SU-DHL-6 (cell line): Measurements from ENCODE around the gene ST3GAL5.

Experiments used
- H2AFZ ChIP-seq: fragments of 200-600 bp; sonication (generic); 2 replicates; pipeline ENCODE4 v1.6.1; 2014; ENCODE audit warnings: low read depth, mild to moderate bottlenecking, moderate library complexity, mixed read lengths, antibody characterized with exemption, low read length; ENCODE audit not compliant: severe bottlenecking
- H3F3A ChIP-seq: fragments of 200-600 bp; shearing (Covaris generic); 2 replicates; pipeline ENCODE4 v1.6.0; 2016; ENCODE audit warnings: antibody characterized with exemption, mild to moderate bottlenecking; ENCODE audit not compliant: insufficient read depth
- H3K27ac ChIP-seq: fragments of 200-600 bp; sonication (generic); 2 replicates; pipeline ENCODE4 v1.5.1; 2016; ENCODE audit warnings: low read depth, mild to moderate bottlenecking, low read length, moderate library complexity, mixed read lengths
- H3K27me3 ChIP-seq: fragments of 200-600 bp; sonication (generic), shearing (Covaris generic); 2 replicates; pipeline ENCODE4 v1.6.0; 2014; ENCODE audit warnings: mild to moderate bottlenecking, low read length
- H3K36me3 ChIP-seq: fragments of 200-600 bp; sonication (generic); 2 replicates; pipeline ENCODE4 v1.6.1; 2014; ENCODE audit warnings: mild to moderate bottlenecking, low read length, mixed read lengths
- H3K4me2 ChIP-seq: fragments of 300-600, 200-600 bp; shearing (Covaris generic), sonication (generic); 2 replicates; pipeline ENCODE4 v1.6.0; 2014; ENCODE audit warnings: low read length, low read depth, mild to moderate bottlenecking; ENCODE audit not compliant: poor library complexity, severe bottlenecking
- H3K4me3 ChIP-seq: fragments of 200-600 bp; sonication (generic); 2 replicates; pipeline ENCODE4 v1.5.1; 2014; ENCODE audit warnings: antibody characterized with exemption, low read length, mild to moderate bottlenecking, mixed read lengths; ENCODE audit not compliant: insufficient read depth, poor library complexity, severe bottlenecking
- H3K79me2 ChIP-seq: fragments of 200-600 bp; sonication (generic); 2 replicates; pipeline ENCODE4 v1.6.1; 2014; ENCODE audit warnings: mild to moderate bottlenecking, low read length, moderate library complexity; ENCODE audit not compliant: insufficient read depth
- H3K9ac ChIP-seq: fragments of 200-600 bp; sonication (generic); 2 replicates; pipeline ENCODE4 v1.7.0; 2014; ENCODE audit warnings: mild to moderate bottlenecking, low read length
- H3K9me2 ChIP-seq: fragments of 200-600 bp; sonication (generic); replicated peaks from 2 replicates; pipeline ENCODE4 v1.6.1; 2014; ENCODE audit warnings: low read length; ENCODE audit not compliant: insufficient read depth
- H3K9me3 ChIP-seq: fragments of 200-600 bp; sonication (generic); 2 replicates; pipeline ENCODE4 v1.6.1; 2014; ENCODE audit warnings: low read length, mixed read lengths; ENCODE audit not compliant: insufficient read depth
- H4K20me1 ChIP-seq: fragments of 200-600 bp; sonication (generic); 2 replicates; pipeline ENCODE4 v1.6.1; 2014; ENCODE audit warnings: low read depth, mild to moderate bottlenecking, antibody characterized with exemption, low read length, moderate library complexity, mixed read lengths
- CTCF ChIP-seq: fragments of 200-600 bp; sonication (generic); IDR thresholded peaks from one replicate; pipeline ENCODE4 v1.5.1; 2017; ENCODE audit warnings: antibody characterized with exemption, mild to moderate bottlenecking, low read length, moderate library complexity; ENCODE audit not compliant: insufficient read depth, poor library complexity, severe bottlenecking
- EZH2phosphoT487 ChIP-seq: fragments of 200-600 bp; sonication (generic), shearing (Covaris generic); conservative IDR thresholded peaks from 2 replicates; pipeline ENCODE4 v1.6.1; 2018; ENCODE audit warnings: mild to moderate bottlenecking, antibody characterized with exemption, low read length, moderate library complexity, mixed read lengths

ST3GAL5 gene

DNA sequence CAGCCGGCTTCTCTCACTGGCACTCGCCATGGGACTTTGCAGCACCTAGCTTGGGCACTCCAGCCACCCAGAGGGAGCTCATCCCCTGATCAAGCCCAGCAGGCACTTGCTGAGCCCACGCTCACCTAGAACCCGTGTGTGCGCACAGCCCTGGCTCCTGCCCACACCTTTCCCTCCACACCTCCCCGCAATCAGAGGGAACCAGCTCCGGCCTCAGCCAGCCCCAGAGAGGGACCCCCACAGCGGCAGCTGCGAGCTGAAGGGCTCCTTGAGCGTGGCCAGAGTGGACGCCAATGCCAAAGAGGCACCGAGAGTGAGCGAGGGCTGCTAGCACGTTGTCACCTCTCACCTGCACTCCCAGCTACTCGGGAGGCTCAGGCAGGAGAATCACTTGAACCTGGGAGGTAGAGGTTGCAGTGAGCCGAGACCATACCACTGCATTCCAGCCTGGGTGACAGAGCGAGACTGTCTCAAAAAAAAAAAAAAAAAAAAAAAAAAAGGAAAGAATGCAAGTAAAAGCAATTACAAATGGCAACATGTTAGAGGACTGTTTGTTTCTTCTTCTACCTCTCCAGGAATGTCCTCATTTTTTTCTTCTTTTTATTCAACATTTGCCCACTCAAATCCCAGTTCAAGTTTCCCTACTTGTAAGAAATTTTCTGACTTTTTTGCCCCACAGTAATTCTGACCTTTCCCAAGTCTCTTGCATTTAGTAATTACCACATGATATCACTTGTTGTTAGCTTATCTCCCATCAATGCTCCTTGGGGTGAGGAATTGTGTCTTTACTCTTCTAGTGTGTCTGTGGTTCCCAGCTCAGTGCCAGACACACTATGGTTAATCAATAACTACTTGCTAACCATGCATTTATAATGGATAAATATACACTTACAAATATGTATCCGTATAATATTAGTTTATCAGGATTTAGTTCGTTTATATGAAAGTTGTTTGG is 40.6 kb upstream of the ST3GAL5 start:
- no peaks in the 10 kb centered on the region for H3K36me3 ChIP-seq
- no peaks in the 10 kb centered on the region for H3K9me2 ChIP-seq
- no peak overlapping the region for H3K4me2 ChIP-seq
- no peak overlapping the region for H3K27ac ChIP-seq
- no peaks in the 10 kb centered on the region for H4K20me1 ChIP-seq
- H3K4me3 ChIP-seq: no peak overlapping the region
- no peak overlapping the region for H2AFZ ChIP-seq
- TF ChIP-seq CTCF (no peak), EZH2phosphoT487 (no peak)
- H3F3A ChIP-seq: no peaks in the 10 kb centered on the region
- no peak overlapping the region for H3K9ac ChIP-seq
- no peaks in the 10 kb centered on the region for H3K27me3 ChIP-seq
- H3K9me3 ChIP-seq: no peaks in the 10 kb centered on the region
- no peaks in the 10 kb centered on the region for H3K79me2 ChIP-seq

DNA sequence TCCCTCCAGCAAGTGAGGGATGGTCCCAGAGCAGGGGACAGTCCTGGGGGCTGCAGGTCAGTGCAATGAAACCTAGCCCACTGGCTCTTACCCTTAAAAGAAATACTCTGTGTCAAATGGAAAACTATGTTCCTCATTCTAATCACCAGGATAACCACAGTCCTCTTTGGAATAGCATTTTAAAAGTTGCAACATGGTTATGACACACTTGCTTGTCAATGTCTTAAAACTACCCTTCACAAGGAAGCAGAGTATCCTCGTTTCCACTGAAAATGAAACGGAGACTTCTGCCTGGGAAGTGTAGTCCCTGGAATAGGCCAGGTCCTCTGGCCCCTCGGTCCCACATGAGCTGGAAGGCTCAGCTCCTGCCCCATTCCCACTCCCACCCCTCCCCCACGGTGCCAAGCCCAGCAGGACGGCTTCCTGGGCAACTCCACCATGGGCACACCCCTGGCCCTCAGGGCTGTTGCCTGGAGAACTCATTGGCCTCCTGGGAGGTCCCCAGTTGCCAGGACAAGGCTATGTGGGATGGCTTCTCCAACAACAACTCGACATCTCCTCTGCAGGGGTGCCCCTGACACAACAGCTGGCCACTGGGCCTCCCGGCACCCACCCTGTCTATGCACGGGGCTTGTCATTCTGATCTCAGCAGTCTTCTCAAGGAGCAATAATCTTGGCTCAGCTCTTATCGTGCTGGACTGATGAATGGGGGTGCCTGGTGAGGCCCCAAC is 38.3 kb upstream of the ST3GAL5 start:
- Histone ChIP-seq H3K9me3 (no peaks in the 10 kb centered on the region), H3K4me2 (no peak overlapping the region), H3K4me3 (no peak overlapping the region), H2AFZ (no peak overlapping the region), H3K79me2 (no peaks in the 10 kb centered on the region), H3K27me3 (no peaks in the 10 kb centered on the region), H3K9ac (no peak overlapping the region), H3K27ac (no peak overlapping the region), H3K36me3 (no peaks in the 10 kb centered on the region), H3F3A (no peaks in the 10 kb centered on the region), H3K9me2 (no peaks in the 10 kb centered on the region), H4K20me1 (no peaks in the 10 kb centered on the region)
- TF ChIP-seq CTCF: no peak

DNA sequence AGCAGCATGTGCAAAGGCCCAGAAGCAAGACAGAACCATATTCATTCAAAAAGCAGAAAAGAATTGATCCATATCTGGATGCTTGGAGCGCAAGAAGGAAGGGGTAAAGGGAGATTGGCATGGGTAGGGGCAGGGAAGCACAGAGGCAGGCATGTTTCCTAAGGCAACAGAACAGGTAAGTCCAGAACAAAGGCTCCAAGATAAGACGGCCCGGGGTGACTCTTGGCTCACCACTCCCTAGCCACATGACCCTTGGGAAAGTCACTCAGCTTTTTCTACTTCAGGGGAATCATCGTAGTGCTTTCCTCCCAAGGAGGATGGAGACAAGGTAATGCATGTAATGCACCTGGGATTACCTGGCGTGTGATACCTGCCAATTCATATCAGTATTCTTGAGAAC is 37.7 kb upstream of the ST3GAL5 start:
- H3K9ac ChIP-seq: no peak overlapping the region
- no peaks in the 10 kb centered on the region for H3K36me3 ChIP-seq
- H3K4me3 ChIP-seq: no peak overlapping the region
- H2AFZ ChIP-seq: no peak overlapping the region
- no peaks in the 10 kb centered on the region for H3F3A ChIP-seq
- no peak overlapping the region for H3K27ac ChIP-seq
- no peaks in the 10 kb centered on the region for H3K9me2 ChIP-seq
- no peak overlapping the region for H3K4me2 ChIP-seq
- no peaks in the 10 kb centered on the region for H3K79me2 ChIP-seq
- H3K27me3 ChIP-seq: no peaks in the 10 kb centered on the region
- TF ChIP-seq CTCF (no peak), EZH2phosphoT487 (no peak)
- no peaks in the 10 kb centered on the region for H4K20me1 ChIP-seq
- H3K9me3 ChIP-seq: no peaks in the 10 kb centered on the region
